KMS-11 (cell line): ENCODE measurements around the gene STX7.

ENCODE experiments used
- H2AFZ ChIP-seq: fragments of 200-600 bp; sonication (generic); 2 replicates; pipeline ENCODE4 v1.6.1; 2016; ENCODE audit warnings: antibody characterized with exemption, mixed run types, low read depth
- H3K27ac ChIP-seq: fragments of 200-600 bp; sonication (generic); 2 replicates; pipeline ENCODE4 v1.6.1; 2016; ENCODE audit warnings: mild to moderate bottlenecking, mixed run types
- H3K27me3 ChIP-seq: fragments of 200-600 bp; sonication (generic); 2 replicates; pipeline ENCODE4 v1.6.1; 2017; ENCODE audit warnings: mild to moderate bottlenecking, low read depth, mixed run types, moderate library complexity; ENCODE audit not compliant: insufficient read depth
- H3K36me3 ChIP-seq: fragments of 200-600 bp; sonication (generic); 2 replicates; pipeline ENCODE4 v1.6.1; 2017; ENCODE audit warnings: mild to moderate bottlenecking, mixed run types; ENCODE audit not compliant: insufficient read depth
- H3K4me1 ChIP-seq: fragments of 200-600 bp; sonication (generic); 2 replicates; pipeline ENCODE4 v1.6.1; 2016; ENCODE audit warnings: mild to moderate bottlenecking, low read depth, mixed run types; ENCODE audit not compliant: poor library complexity, severe bottlenecking
- H3K4me2 ChIP-seq: fragments of 200-600 bp; sonication (generic); 2 replicates; pipeline ENCODE4 v1.7.0; 2016; ENCODE audit warnings: mild to moderate bottlenecking, mixed run types
- H3K4me3 ChIP-seq: fragments of 200-600 bp; sonication (generic); IDR thresholded peaks from 2 replicates; pipeline ENCODE4 v1.6.1; 2017; ENCODE audit warnings: low read depth, low read length, mixed read lengths; ENCODE audit not compliant: insufficient read depth
- H3K79me2 ChIP-seq: fragments of 200-600 bp; sonication (generic); 2 replicates; pipeline ENCODE4 v1.6.1; 2016; ENCODE audit warnings: low read depth, mixed run types; ENCODE audit not compliant: insufficient read depth
- H3K9ac ChIP-seq: fragments of 200-600 bp; sonication (generic); 2 replicates; pipeline ENCODE4 v1.6.1; 2016; ENCODE audit warnings: mild to moderate bottlenecking, mixed run types
- H4K20me1 ChIP-seq: fragments of 200-600 bp; sonication (generic); 2 replicates; pipeline ENCODE4 v1.6.1; 2016; ENCODE audit warnings: mild to moderate bottlenecking, mixed run types; ENCODE audit not compliant: insufficient read depth
- CTCF ChIP-seq: fragments of 200-600 bp; sonication (generic); conservative IDR thresholded peaks from 2 replicates; pipeline ENCODE4 v1.6.1; 2017; ENCODE audit warnings: low read depth, mild to moderate bottlenecking, antibody characterized with exemption, low read length, moderate library complexity, mixed read lengths

Gene STX7

GRCh38 chr6:132466952-132467351, 46.0 kb downstream of the STX7 start:
- H3K4me1 ChIP-seq, result no peaks in the 10 kb centered on the region
- no peak overlapping the region for H2AFZ ChIP-seq
- TF ChIP-seq CTCF, result no peak
- no peak overlapping the region for H3K9ac ChIP-seq
- H3K36me3 ChIP-seq, result peaks cover 8% of the 10 kb centered on the region; the same call in 1 of the 2 replicates
- no peak overlapping the region for H3K4me2 ChIP-seq
- no peak overlapping the region for H3K27ac ChIP-seq
- no peaks in the 10 kb centered on the region for H3K79me2 ChIP-seq
- no peaks in the 10 kb centered on the region for H4K20me1 ChIP-seq
- no peaks in the 10 kb centered on the region for H3K27me3 ChIP-seq
- no peak overlapping the region for H3K4me3 ChIP-seq

DNA sequence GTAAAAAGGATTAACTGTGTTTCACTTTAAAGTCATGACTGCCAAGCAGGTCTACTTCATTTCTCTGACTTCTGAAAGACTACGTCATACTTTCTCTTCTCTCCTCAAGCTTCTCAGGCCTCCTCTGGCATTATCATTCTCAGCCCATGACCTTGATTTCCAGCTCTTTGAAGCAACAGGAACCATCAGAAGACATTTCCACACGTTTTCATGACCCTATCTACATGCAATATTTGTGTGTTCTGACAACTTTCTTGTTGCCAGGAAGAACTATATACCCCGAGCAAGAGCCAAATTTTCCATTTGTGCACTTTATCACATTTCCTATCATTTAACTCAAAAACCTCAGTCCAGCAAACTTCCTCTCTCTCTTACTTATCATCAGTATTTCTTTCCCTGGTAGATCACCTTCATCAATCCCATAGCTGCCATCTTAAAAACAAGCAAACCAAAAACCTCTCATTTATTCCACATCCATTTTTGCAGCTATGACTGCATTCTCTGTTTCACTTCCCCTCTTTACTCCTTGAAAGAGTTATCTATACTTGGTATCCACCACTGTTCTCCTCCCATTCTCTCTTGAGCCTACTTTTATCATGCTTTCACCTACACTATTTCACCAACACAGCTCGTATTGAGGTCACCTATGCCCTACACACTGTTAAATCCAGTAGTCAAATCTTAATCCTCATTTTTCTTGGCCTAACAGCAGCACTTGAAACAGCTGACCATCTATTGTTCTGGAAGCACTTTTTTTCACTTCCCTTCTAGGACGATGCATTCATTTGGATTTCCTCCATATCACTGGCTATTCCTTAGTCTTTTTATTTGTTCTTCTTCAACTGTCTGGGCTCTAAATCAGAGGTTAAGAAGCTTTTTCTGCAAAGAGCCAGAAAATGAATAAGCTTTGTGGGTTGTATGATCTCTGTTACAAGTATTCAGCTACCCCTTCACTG, 47.1 kb downstream of the STX7 start:
- peaks cover 8% of the 10 kb centered on the region; the same call in 1 of the 2 replicates for H3K36me3 ChIP-seq
- TF ChIP-seq CTCF, result no peak
- H3K79me2 ChIP-seq, result no peaks in the 10 kb centered on the region
- no peaks in the 10 kb centered on the region for H3K27me3 ChIP-seq
- no peak overlapping the region for H3K4me2 ChIP-seq
- no peak overlapping the region for H3K9ac ChIP-seq
- H3K27ac ChIP-seq, result no peak overlapping the region
- no peaks in the 10 kb centered on the region for H4K20me1 ChIP-seq
- H2AFZ ChIP-seq, result no peak overlapping the region
- H3K4me1 ChIP-seq, result no peaks in the 10 kb centered on the region
- H3K4me3 ChIP-seq, result no peak overlapping the region

- no peak overlapping the region for H3K4me2 ChIP-seq
- no peak overlapping the region for H3K27ac ChIP-seq
- no peak overlapping the region for H2AFZ ChIP-seq
- peaks cover 8% of the 10 kb centered on the region; the same call in 1 of the 2 replicates for H3K36me3 ChIP-seq
- no peaks in the 10 kb centered on the region for H3K27me3 ChIP-seq
- peaks cover 2% of the 10 kb centered on the region for H3K4me1 ChIP-seq
- no peak for TF ChIP-seq CTCF
- no peak overlapping the region for H3K4me3 ChIP-seq
- H3K79me2 ChIP-seq, result no peaks in the 10 kb centered on the region
- no peaks in the 10 kb centered on the region for H4K20me1 ChIP-seq
- H3K9ac ChIP-seq, result no peak overlapping the region
Observed at GRCh38 chr6:132464538-132465256, 48.2 kb downstream of the STX7 start.

GRCh38 chr6:132461958-132462357, 51.0 kb downstream of the STX7 start:
- no peak overlapping the region for H3K4me3 ChIP-seq
- peaks cover 4% of the 10 kb centered on the region; the same call in 1 of the 2 replicates for H3K36me3 ChIP-seq
- no peaks in the 10 kb centered on the region for H4K20me1 ChIP-seq

More at GRCh38 chr6:132461958-132462357, 51.0 kb downstream of the STX7 start:
- no peak for TF ChIP-seq CTCF
- no peak overlapping the region for H2AFZ ChIP-seq
- H3K4me1 ChIP-seq, result peaks cover 19% of the 10 kb centered on the region
- no peaks in the 10 kb centered on the region for H3K27me3 ChIP-seq
- H3K79me2 ChIP-seq, result no peaks in the 10 kb centered on the region
- H3K9ac ChIP-seq, result no peak overlapping the region
- H3K27ac ChIP-seq, result no peak overlapping the region
- H3K4me2 ChIP-seq, result no peak overlapping the region
